NCI-H187 (cell line): Measurements from ENCODE around the gene AGBL4.
"Not testable (repeated sequence)": the region's sequence is repeated elsewhere in the genome, so short reads cannot be mapped to it uniquely, and the experiment has no call there.

Source experiments
- DNase-seq, 2 experiments: peaks; one replicate each; lab custom pipeline; 2025; lab: John Stamatoyannopoulos, UW

Gene AGBL4

GRCh38 chr1:49306507-49307070 lies 717.2 kb downstream of the AGBL4 start:
- no peak for DNase-seq

GRCh38 chr1:49302400-49302799 lies 721.4 kb downstream of the AGBL4 start:
- not testable (repeated sequence) for DNase-seq

DNA sequence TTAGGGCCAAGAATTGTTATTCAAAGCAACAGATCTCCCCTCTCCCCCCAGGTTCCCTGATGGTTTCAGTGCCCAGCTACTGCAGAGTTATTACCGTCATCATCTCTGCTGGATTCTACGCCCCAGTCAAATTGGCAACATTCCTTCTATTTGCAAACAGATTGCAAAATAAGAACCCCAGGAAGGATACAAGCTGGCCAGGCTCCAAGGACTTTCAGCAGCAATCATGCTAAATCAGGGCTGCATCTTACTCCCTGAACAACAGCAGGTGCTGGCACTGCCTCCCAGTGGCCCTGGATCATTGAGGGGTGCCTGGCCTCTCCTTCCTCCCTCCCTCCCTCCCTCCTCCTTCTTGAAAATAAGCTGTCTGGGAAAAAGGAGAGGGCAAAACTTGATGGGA lies 725.5 kb downstream of the AGBL4 start:
- no peak for DNase-seq

DNA sequence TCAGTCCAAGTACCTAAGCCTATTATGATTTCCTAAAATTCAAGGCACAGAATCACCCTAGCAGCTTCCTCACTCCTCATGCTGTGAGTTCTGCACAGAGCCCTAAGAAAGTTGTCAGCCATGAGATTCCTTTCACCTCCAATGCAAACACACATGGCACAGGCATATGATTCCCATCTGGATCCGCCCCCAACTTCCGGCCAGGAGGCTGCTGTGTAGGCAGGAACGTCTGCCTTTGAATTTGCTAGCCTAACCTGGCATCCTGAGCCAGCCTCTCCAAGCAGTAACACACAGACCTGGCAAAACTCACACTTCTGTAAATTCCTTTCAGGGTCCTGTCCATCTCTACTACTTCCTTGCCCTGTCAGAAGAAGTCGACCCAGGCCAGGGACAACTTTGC lies 726.0 kb downstream of the AGBL4 start:
- DNase-seq: no peak

DNA sequence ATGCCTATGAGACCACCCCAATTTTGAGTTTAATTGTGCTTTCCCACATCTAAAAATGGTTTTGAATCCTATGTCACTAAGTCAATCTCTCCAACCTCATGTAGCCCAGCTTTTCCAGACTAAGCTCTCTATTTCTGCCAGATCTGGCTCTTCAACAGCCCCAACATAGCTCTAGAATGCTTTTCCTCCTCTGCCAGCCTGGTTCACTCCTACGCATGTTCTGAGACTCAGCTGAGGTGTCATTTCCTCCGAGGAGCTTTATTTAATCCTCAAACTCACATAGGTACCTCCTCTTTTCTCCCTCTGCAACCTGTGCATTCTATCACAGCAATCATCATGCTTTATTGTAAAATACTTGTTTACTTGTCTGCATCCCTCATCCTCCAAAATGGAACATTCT lies 729.2 kb downstream of the AGBL4 start:
- DNase-seq: no peak

DNA sequence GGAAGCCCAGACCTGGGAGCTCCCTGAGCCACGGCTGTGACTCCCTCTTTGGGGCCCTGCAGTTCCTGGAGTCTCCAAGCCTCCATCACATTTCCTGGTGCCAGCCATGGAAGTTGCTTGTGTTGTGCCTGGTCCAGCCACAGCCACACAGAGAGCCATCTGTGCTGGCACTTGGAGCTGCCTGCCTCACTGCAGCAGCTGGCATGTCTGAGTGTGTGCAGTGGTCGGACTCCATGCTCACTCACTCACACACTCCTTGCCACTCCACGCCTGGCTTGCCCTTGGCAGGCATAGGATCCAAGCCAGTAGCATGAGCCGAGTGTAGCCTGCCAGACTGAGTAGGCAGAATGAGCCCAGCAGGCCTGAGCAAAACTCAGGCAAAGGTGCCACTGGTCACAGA lies 730.7 kb downstream of the AGBL4 start:
- no peak for DNase-seq

GRCh38 chr1:49257211-49258049 lies 766.3 kb downstream of the AGBL4 start:
- DNase-seq: not testable (repeated sequence)

DNA sequence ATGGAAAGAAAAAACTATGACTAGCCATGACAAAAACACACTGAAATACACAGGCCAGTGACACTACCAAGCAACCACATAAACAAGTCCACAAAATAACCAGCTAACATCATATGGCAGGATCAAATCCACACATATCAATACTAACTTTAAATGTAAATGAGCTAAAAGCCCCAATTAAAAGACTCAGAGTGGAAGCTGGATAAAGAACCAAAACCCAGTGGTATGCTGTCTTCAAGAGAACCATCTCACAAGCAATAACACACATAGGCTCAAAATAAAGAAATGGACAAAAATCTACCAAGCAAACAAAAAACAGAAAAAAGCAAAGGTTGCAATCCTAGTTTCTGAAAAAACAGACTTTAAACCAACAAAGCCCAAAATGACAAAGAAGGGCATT lies 770.8 kb downstream of the AGBL4 start:
- no peak for DNase-seq

GRCh38 chr1:49251019-49251784 lies 772.6 kb downstream of the AGBL4 start:
- DNase-seq: no peak

DNA sequence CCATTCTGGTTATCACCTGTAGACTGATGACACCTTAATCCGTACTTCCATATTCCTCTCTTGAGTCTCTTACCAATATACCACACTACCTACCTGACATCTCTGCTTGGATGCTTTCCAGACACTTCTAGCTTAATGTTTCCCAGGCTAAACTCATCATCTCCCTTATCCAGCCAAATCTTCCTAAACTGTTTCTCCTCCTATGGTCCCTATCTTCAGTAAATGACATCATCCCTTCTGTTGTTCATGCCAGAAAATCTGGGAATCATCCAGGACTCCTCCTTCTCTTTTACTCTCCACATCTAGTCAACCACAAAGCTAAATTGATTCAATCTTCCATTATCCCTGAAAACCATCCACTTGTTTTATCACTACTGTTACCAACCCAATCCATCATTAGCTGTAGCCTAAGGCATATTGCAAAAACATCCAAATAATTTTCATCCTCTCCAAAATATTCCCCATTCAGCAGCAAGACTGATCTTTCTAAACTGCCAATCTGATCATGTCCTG lies 783.0 kb downstream of the AGBL4 start:
- no peak for DNase-seq

- no peak for DNase-seq
These were observed 788.8 kb downstream of the AGBL4 start for GRCh38 chr1:49234988-49235387.

DNA sequence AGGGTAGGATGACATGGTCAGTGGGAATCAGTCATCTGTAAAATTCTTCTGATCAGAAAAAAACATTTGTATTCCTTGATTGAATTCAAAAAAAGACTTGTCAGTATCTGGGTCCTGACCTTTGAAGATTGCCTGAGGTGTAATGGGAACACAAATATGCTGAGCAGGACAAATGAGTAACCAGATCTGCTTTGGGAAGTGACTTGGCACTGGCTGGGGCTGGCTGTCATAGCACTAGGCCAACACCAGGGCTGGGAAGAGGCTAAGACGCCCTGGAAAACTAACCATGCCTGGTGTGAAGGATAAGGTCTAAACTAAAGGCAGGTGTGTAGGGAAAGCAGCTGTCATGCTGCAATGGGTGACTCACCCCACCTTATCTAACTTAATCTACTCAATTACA lies 794.2 kb downstream of the AGBL4 start:
- no peak for DNase-seq

DNA sequence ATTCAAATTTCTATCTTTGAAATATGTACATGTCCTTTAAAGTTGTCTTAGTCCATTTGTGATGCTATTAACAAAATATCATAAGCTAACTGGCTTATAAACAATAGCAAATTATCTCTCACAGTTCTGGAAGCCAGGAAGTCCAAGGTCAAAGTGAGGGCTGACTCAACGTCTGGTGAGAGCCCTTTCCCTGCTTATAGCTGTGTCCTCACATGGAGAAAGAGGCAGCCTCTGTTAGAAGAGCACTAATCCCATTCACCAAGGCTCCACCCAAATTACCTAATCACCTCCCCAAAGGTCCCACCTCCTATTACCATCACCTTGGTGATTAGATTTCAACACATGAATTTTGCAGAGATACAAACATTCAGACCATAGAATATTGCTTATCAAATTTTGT lies 797.0 kb downstream of the AGBL4 start:
- no peak for DNase-seq

DNA sequence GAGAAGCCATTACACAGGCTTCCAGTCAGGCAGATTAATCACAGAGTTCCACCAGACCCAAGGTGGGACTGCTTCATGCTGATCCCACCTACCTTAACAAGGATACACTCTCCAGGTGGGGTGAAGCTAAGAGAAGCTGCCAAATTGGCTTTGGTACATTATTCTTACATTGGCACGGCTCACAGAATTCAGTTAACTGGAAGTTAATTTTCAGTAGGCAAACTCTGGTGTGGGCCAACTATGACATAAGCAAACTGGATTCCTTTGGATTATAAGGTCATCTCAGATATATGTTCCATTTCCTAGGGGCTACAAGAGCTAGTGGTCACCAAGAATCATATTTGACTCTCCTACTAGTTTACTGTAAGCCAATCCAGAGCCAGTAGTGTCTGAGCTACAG lies 798.3 kb downstream of the AGBL4 start:
- no peak for DNase-seq

GRCh38 chr1:49213301-49213700 lies 810.5 kb downstream of the AGBL4 start:
- DNase-seq: no peak

- DNase-seq: no peak
These were observed 815.0 kb downstream of the AGBL4 start for GRCh38 chr1:49208712-49209111.

GRCh38 chr1:49204720-49205119 lies 819.0 kb downstream of the AGBL4 start:
- no peak for DNase-seq

- DNase-seq: no peak
These were observed 823.0 kb downstream of the AGBL4 start for GRCh38 chr1:49200738-49201137.

- DNase-seq: no peak
These were observed 824.2 kb downstream of the AGBL4 start for GRCh38 chr1:49199564-49199963.

- DNase-seq: no peak
These were observed 826.7 kb downstream of the AGBL4 start for GRCh38 chr1:49197081-49197480.

DNA sequence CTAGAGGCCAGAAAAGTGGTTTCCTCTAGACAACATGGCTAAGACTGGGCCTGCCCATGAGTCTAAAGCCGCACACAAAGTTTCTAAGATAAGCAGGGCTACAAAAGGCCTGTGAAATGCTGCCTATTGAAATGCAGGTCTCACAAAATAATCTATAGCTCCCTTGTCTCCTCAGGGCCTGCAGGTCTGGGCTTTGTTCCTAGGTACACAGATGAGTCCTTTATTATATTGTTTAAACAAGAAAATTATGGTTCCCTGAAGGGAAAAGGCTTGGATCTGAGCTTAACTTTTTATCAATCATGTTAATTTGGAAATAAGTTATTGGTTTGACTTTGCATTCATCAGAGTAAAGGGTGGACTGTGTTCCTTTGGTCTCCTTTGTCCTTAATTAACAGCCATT lies 833.6 kb downstream of the AGBL4 start:
- no peak for DNase-seq

GRCh38 chr1:49187056-49187455 lies 836.7 kb downstream of the AGBL4 start:
- DNase-seq: no peak

GRCh38 chr1:49185450-49185980 lies 838.2 kb downstream of the AGBL4 start:
- no peak for DNase-seq
